Measurements from ENCODE around the gene TRIM29.

The TRIM29 gene

DNA sequence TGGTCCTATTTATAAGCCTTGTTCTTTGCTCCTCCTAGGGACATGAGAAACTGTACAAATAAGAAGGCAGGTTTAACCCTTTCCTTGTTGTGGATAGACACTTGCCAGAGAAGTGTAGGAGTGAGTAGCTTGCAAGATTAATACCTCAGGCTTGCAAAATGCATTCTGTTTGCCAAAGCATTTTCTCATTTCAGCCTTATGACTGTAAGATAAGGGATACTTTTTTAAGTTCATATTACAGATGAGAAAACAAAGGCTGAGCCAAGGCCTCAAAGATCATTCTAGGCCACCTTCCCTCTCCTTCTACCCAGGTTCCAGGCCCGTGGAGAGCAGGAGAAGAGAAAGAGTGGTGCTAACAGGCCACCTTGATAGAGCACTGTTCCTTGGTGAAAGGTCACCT lies 46.8 kb downstream of the TRIM29 start:
- no peaks in the 10 kb centered on the region for H4K20me1 ChIP-seq (ENCODE audit: control insufficient read depth, insufficient read depth, low read depth, low read length)
- H3K4me1 ChIP-seq (ENCODE audit: control insufficient read depth, low read length): no peaks in the 10 kb centered on the region
- H3K9me2 ChIP-seq (replicated peaks; ENCODE audit: control insufficient read depth, low read length): no peaks in the 10 kb centered on the region
- H3K27me3 ChIP-seq (ENCODE audit: control insufficient read depth, low read length): peaks cover 12% of the 10 kb centered on the region; the same call in 1 of the 2 replicates
- H3K4me3 ChIP-seq (ENCODE audit: low read length): no peak overlapping the region
- no peak for TF ChIP-seq EZH2phosphoT487 (IDR thresholded peaks at IDR 0.05; ENCODE audit: borderline replicate concordance, low read length)
- TF ChIP-seq, protein P1, sequence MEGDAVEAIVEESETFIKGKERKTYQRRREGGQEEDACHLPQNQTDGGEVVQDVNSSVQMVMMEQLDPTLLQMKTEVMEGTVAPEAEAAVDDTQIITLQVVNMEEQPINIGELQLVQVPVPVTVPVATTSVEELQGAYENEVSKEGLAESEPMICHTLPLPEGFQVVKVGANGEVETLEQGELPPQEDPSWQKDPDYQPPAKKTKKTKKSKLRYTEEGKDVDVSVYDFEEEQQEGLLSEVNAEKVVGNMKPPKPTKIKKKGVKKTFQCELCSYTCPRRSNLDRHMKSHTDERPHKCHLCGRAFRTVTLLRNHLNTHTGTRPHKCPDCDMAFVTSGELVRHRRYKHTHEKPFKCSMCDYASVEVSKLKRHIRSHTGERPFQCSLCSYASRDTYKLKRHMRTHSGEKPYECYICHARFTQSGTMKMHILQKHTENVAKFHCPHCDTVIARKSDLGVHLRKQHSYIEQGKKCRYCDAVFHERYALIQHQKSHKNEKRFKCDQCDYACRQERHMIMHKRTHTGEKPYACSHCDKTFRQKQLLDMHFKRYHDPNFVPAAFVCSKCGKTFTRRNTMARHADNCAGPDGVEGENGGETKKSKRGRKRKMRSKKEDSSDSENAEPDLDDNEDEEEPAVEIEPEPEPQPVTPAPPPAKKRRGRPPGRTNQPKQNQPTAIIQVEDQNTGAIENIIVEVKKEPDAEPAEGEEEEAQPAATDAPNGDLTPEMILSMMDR (IDR thresholded peaks at IDR 0.05; ENCODE audit: low read depth, low read length, poor library complexity, severe bottlenecking): no peak
- no peaks in the 10 kb centered on the region for H3F3A ChIP-seq (ENCODE audit: control insufficient read depth, insufficient read depth)
- no peak overlapping the region for H3K4me2 ChIP-seq (ENCODE audit: low read length)
- no peak overlapping the region for H3K27ac ChIP-seq (ENCODE audit: low read depth, low read length)
- no peaks in the 10 kb centered on the region for H3K79me2 ChIP-seq (ENCODE audit: control insufficient read depth, low read length)
- H3K36me3 ChIP-seq (ENCODE audit: control insufficient read depth, low read length): no peaks in the 10 kb centered on the region
- H3K9me3 ChIP-seq (ENCODE audit: control insufficient read depth, insufficient read depth, low read length): no peaks in the 10 kb centered on the region

DNA sequence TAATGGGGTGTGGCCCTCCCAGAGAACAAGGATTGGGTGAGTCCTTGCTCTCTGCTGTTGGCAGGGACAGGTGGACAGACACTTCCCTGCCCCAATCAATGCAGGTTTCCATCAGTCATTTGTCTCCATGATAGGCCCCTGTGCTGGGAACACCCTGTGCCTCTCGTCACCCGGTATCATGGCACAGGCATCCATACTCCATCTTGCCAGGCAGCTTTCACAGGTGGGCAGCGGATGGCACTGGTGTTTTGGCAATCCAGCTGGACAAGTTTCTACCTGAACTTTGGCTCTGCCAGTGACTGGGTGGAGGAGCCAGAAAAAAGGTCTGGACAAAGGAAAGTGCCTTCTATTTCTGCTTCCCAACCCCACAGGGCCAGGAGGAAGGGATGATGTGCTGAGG lies 47.5 kb downstream of the TRIM29 start:
- H3K79me2 ChIP-seq (ENCODE audit: control insufficient read depth, low read length): no peaks in the 10 kb centered on the region
- no peak overlapping the region for H3K4me3 ChIP-seq (ENCODE audit: low read length)
- H3K27me3 ChIP-seq (ENCODE audit: control insufficient read depth, low read length): peaks cover 12% of the 10 kb centered on the region; the same call in 1 of the 2 replicates
- no peaks in the 10 kb centered on the region for H3K9me2 ChIP-seq (replicated peaks; ENCODE audit: control insufficient read depth, low read length)
- H3K9me3 ChIP-seq (ENCODE audit: control insufficient read depth, insufficient read depth, low read length): no peaks in the 10 kb centered on the region
- H4K20me1 ChIP-seq (ENCODE audit: control insufficient read depth, insufficient read depth, low read depth, low read length): no peaks in the 10 kb centered on the region
- TF ChIP-seq, protein P1 (IDR thresholded peaks at IDR 0.05; ENCODE audit: low read depth, low read length, poor library complexity, severe bottlenecking): no peak
- TF ChIP-seq EZH2phosphoT487 (IDR thresholded peaks at IDR 0.05; ENCODE audit: borderline replicate concordance, low read length): no peak
- no peaks in the 10 kb centered on the region for H3K36me3 ChIP-seq (ENCODE audit: control insufficient read depth, low read length)
- no peaks in the 10 kb centered on the region for H3F3A ChIP-seq (ENCODE audit: control insufficient read depth, insufficient read depth)
- no peak overlapping the region for H3K27ac ChIP-seq (ENCODE audit: low read depth, low read length)
- no peaks in the 10 kb centered on the region for H3K4me1 ChIP-seq (ENCODE audit: control insufficient read depth, low read length)
- H3K4me2 ChIP-seq (ENCODE audit: low read length): no peak overlapping the region

DNA sequence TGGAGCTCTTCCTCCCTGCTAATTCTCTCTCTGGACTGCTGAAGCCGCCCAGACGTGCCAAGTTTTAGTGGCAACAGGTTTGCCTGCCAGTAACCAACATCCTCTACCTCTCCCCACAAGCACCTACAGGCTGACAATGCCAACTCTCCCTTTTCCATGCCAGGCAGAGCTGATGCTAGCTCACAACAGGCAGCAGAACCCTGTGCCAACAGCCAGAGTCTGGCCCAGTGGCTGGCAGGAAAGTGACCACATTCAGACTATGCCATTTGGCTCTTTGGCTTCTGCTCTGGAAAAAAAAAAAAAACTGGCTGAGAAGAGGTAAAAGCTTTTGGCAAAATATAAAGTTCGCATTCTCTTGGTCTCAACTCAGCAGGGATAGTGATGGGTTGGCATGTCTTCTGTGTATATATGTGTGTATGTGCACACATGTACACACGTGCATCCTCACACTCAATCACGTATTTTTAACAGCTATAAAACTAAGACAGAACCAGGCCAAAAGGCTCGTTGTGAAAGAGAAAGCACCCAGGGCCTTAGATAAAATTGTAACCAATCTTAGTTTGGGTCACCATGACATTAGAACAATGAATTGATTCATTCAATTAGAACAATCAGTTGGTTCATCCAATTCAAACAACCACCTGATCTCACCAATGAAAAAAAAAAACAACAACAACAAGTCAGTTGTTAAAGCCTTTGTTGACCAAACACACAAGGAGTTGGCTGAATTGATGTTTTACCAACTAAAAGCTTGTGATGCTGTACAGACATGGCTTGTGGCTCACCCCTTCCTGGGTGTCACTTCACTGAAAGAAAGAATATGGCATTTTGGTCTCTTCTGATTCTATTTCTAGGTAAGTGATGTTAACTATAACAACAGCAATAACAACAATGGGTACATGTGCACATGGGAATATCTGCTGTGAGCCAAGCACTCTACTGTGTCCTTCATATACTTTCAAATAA lies 48.6 kb downstream of the TRIM29 start:
- Histone ChIP-seq H3K4me1 (ENCODE audit: control insufficient read depth, low read length) (no peaks in the 10 kb centered on the region), H3K9me2 (replicated peaks; ENCODE audit: control insufficient read depth, low read length) (no peaks in the 10 kb centered on the region), H3K36me3 (ENCODE audit: control insufficient read depth, low read length) (no peaks in the 10 kb centered on the region), H3K4me3 (ENCODE audit: low read length) (no peak overlapping the region), H3K27me3 (ENCODE audit: control insufficient read depth, low read length) (peaks cover 12% of the 10 kb centered on the region; the same call in 1 of the 2 replicates), H3F3A (ENCODE audit: control insufficient read depth, insufficient read depth) (no peaks in the 10 kb centered on the region), H3K9me3 (ENCODE audit: control insufficient read depth, insufficient read depth, low read length) (no peaks in the 10 kb centered on the region), H3K27ac (ENCODE audit: low read depth, low read length) (no peak overlapping the region), H3K4me2 (ENCODE audit: low read length) (no peak overlapping the region), H3K79me2 (ENCODE audit: control insufficient read depth, low read length) (no peaks in the 10 kb centered on the region), H4K20me1 (ENCODE audit: control insufficient read depth, insufficient read depth, low read depth, low read length) (no peaks in the 10 kb centered on the region)
- TF ChIP-seq, protein P1 (IDR thresholded peaks at IDR 0.05; ENCODE audit: low read depth, low read length, poor library complexity, severe bottlenecking): no peak
- no peak for TF ChIP-seq EZH2phosphoT487 (IDR thresholded peaks at IDR 0.05; ENCODE audit: borderline replicate concordance, low read length)

Measured in DOHH2 (cell line).